Bronchial epithelial cell (primary cell): ENCODE measurements around the gene DPYD. TPM values are rescaled to one million over a fixed set of nuclear protein-coding genes. Genes with fewer than 3 reads are reported as not detected.

Experiments used
- DNase-seq: peaks from one replicate; pipeline ENCODE4 v3.0.0-alpha.2; 2010; ENCODE audit warnings: low read depth
- FAIRE-seq: peaks from 2 replicates; lab custom pipeline; 2011; peaks lifted over from hg19 to GRCh38; lab: Jason Lieb, UNC
- H3K27me3 ChIP-seq: 2 replicates; pipeline ENCODE4 v1.5.1; 2011; ENCODE audit warnings: low read length; ENCODE audit not compliant: control insufficient read depth, insufficient read depth
- H3K36me3 ChIP-seq: 2 replicates; pipeline ENCODE4 v1.5.1; 2011; ENCODE audit warnings: low read length; ENCODE audit not compliant: control insufficient read depth, insufficient read depth
- H3K4me3 ChIP-seq: 2 replicates; pipeline ENCODE4 v1.5.1; 2011; ENCODE audit warnings: mild to moderate bottlenecking, low read depth, low read length, control low read depth
- total RNA-seq: library from RNA; depleted of rRNA; stranded (reverse); fragments of >200 nt; gene quantifications from 2 replicates; pipeline ENCODE4 v1.2.1, GENCODE V29; 2014
- TF ChIP-seq, protein P1 (sequence below): IDR thresholded peaks from 2 replicates; pipeline ENCODE4 v1.5.1; 2011; ENCODE audit warnings: mild to moderate bottlenecking, moderate library complexity, low read length, control low read depth, inconsistent platforms; ENCODE audit not compliant: insufficient read depth, severe bottlenecking

Gene DPYD
- total RNA-seq, 1 donor from 2014 or later: 1.6 TPM

DNA sequence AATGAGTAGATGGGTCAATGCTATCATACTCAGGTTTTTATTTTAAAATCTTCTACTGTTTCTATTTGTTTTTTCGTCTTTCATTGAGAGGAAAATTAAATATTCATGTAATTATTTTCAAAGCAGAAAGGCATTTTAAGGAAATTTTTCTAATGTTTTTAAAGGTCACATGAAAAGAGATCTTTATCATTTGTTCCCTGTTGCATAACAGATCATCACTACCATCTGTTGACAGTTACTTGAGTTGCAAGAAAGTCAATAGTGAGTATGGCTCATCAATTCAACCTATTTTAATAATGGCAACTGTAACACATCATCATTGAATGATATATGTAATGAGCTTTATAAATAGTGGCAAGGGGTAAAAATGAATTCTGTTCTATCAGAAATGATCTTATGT, 369.7 kb downstream of the DPYD start:
- DNase-seq: no peak
- Histone ChIP-seq H3K4me3 (no peak overlapping the region), H3K36me3 (no peaks in the 10 kb centered on the region), H3K27me3 (no peaks in the 10 kb centered on the region)
- TF ChIP-seq, protein P1, sequence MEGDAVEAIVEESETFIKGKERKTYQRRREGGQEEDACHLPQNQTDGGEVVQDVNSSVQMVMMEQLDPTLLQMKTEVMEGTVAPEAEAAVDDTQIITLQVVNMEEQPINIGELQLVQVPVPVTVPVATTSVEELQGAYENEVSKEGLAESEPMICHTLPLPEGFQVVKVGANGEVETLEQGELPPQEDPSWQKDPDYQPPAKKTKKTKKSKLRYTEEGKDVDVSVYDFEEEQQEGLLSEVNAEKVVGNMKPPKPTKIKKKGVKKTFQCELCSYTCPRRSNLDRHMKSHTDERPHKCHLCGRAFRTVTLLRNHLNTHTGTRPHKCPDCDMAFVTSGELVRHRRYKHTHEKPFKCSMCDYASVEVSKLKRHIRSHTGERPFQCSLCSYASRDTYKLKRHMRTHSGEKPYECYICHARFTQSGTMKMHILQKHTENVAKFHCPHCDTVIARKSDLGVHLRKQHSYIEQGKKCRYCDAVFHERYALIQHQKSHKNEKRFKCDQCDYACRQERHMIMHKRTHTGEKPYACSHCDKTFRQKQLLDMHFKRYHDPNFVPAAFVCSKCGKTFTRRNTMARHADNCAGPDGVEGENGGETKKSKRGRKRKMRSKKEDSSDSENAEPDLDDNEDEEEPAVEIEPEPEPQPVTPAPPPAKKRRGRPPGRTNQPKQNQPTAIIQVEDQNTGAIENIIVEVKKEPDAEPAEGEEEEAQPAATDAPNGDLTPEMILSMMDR: no peak
- no peak for FAIRE-seq

DNA sequence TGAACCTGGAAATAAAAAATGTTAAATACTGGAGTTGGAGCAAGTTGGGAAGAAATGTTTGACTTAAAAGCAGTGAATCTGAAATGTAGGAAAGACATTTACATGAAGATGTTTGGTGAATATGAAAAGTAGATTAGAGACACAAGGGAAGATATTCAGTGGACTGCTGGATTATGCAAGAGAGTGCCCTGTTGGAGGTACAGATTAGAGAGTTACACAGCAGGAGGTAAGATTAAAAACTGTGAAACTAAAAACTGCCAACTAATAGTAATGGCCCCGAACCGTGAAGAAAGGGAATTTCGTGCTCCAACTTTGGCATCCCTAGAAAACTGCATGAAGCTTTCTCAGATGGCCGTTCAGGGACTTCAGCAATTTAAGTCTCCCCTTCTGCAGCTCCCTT, 375.4 kb downstream of the DPYD start:
- DNase-seq (no peak), FAIRE-seq (no peak)
- no peaks in the 10 kb centered on the region for H3K36me3 ChIP-seq
- no peaks in the 10 kb centered on the region for H3K27me3 ChIP-seq
- no peak overlapping the region for H3K4me3 ChIP-seq
- TF ChIP-seq, protein P1: no peak

DNA sequence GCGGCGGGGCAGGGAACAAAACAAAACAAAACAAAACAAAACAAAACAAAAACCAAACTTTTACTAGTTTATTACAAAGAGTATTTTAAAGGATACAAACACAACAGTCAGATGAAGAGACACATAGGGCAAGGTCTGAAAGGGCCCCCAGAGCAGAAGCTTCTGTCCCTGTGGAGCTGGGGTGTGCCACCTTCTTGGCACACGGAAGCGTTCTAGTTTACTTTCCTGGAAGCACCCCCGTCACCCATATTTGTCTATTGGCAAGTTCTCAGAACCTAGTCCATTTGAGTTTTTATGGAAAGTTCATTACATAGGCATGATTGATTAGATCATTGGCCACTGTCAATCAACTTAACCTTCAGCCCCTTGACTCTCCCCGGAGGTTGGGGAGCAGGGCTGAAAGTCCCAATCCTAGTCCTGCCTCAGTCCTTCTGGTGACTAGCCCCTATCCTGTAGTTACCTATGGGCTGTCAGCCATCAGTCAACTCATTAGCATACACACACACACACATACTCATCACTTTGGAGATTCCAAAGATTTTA, 380.4 kb downstream of the DPYD start:
- FAIRE-seq (no peak), DNase-seq (no peak)
- TF ChIP-seq, protein P1: no peak
- Histone ChIP-seq H3K36me3 (no peaks in the 10 kb centered on the region), H3K27me3 (no peaks in the 10 kb centered on the region), H3K4me3 (no peak overlapping the region)

DNA sequence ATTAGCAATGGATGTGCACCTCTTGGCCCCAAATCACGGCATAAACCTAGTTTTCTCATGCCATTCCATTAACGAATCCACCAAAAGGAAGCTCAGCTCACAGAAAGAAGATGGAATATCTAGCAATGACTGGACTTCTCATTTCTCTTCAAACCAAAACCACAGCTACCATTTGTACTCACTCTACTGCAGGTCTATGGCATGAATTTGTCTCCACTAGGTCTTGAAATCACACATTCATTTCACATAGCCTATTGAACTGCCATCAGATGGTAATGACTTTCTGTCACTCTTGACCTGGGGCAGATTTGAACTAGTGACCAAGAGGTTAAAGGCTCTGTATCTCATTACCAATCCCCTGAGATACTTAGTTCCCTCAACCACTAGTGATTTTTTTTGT, 382.7 kb downstream of the DPYD start:
- FAIRE-seq (no peak), DNase-seq (no peak)
- Histone ChIP-seq H3K4me3 (no peak overlapping the region), H3K27me3 (no peaks in the 10 kb centered on the region), H3K36me3 (no peaks in the 10 kb centered on the region)
- TF ChIP-seq, protein P1: no peak

DNA sequence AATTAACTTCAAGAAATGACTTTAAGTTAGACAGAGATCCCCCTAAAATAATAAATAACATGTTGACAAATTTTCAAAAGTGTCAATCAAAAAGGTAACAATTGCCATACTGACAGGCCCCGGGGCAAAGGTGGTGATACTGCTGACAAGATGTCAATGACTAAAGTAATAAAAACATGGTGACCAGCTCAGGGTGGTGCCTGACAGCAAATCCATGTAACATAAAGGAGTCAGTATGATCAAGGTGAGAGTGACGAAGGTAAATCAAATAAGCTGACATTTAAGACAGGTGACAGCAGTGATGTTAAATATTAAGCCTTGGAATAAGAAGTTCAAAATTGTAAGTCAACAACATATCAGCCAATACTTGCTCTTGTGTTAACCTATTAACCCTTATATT, 387.5 kb downstream of the DPYD start:
- Histone ChIP-seq H3K27me3 (no peaks in the 10 kb centered on the region), H3K36me3 (no peaks in the 10 kb centered on the region), H3K4me3 (no peak overlapping the region)
- TF ChIP-seq, protein P1: no peak
- no peak for DNase-seq
- FAIRE-seq: no peak

DNA sequence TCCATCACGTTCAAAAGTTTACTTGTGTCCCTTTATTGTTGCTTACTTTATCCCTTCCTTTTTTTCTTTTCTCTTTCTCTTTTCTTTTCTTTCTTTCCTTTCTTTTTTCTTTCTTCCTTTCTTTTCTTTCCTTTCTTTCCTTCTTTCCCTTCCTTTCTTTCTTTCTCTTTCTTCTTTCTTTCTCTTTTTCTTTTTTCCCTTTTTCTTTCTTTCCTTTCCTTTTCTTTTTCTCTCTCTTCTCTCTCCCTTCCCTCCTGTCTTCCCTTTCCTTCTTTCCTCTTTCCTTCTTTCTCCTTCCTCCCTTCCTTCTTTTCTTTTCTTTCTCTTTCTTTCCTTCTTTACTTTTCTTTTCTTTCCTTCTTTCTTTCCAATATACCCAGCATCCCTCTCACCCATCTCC, 391.2 kb downstream of the DPYD start:
- H3K36me3 ChIP-seq: no peaks in the 10 kb centered on the region
- TF ChIP-seq, protein P1: no peak
- H3K27me3 ChIP-seq: no peaks in the 10 kb centered on the region
- FAIRE-seq (no peak), DNase-seq (no peak)
- H3K4me3 ChIP-seq: no peak overlapping the region
